Measurements from ENCODE around the gene GMDS. TPM values are rescaled to one million over a fixed set of nuclear protein-coding genes. Genes with fewer than 3 reads are reported as not detected.

GMDS gene
- total RNA-seq, 1 donor from 2014 or later: 30.2 TPM

GRCh38 chr6:1802491-1803395, 442.7 kb downstream of the GMDS start:
- H3K4me3 ChIP-seq: no peak overlapping the region
- no peaks in the 10 kb centered on the region for H3K36me3 ChIP-seq
- no peak overlapping the region for H3K27ac ChIP-seq
- intact Hi-C loops (cut with DNase I): no loop called here
- H3K9me3 ChIP-seq: no peaks in the 10 kb centered on the region
- peaks cover 2% of the 10 kb centered on the region for H3K4me1 ChIP-seq
- no peak for DNase-seq (ENCODE audit: extremely low spot score in 2 of 2)
- TF ChIP-seq, protein P1, sequence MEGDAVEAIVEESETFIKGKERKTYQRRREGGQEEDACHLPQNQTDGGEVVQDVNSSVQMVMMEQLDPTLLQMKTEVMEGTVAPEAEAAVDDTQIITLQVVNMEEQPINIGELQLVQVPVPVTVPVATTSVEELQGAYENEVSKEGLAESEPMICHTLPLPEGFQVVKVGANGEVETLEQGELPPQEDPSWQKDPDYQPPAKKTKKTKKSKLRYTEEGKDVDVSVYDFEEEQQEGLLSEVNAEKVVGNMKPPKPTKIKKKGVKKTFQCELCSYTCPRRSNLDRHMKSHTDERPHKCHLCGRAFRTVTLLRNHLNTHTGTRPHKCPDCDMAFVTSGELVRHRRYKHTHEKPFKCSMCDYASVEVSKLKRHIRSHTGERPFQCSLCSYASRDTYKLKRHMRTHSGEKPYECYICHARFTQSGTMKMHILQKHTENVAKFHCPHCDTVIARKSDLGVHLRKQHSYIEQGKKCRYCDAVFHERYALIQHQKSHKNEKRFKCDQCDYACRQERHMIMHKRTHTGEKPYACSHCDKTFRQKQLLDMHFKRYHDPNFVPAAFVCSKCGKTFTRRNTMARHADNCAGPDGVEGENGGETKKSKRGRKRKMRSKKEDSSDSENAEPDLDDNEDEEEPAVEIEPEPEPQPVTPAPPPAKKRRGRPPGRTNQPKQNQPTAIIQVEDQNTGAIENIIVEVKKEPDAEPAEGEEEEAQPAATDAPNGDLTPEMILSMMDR (IDR thresholded peaks at IDR 0.05): no peak
- TF ChIP-seq POLR2A (IDR thresholded peaks at IDR 0.05): no peak
- no peak for TF ChIP-seq POLR2AphosphoS5 (IDR thresholded peaks at IDR 0.05; ENCODE audit: insufficient read depth in 1 of 2, low read depth in 1 of 2)
- no peaks in the 10 kb centered on the region for H3K27me3 ChIP-seq

DNA sequence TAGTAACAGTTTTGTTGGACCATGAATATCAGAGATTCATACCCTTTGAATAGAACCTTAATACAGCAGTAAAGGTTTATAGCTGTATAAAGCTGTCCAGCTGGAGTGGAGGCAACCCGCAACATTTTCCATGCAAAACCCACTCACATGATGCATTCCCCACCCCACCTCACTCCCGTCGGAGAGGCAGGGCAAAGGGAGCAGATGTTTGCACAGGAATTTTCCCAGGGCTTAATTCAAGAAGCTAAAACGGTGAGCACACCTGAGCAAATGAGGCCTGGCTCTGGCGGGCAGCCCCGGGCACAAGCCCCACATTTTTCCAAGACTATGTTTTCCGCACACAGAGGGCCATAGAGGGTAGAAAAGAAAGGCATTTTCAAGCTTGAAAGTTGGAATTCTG, 444.0 kb downstream of the GMDS start:
- no peaks in the 10 kb centered on the region for H3K9me3 ChIP-seq
- no peaks in the 10 kb centered on the region for H3K27me3 ChIP-seq
- intact Hi-C loops (cut with DNase I): no loop called here
- H3K4me1 ChIP-seq: peaks cover 6% of the 10 kb centered on the region
- no peaks in the 10 kb centered on the region for H3K36me3 ChIP-seq
- no peak overlapping the region for H3K4me3 ChIP-seq
- DNase-seq (ENCODE audit: extremely low spot score in 2 of 2): no peak
- TF ChIP-seq, protein P1 (IDR thresholded peaks at IDR 0.05): no peak
- TF ChIP-seq POLR2A (IDR thresholded peaks at IDR 0.05) (no peak), POLR2AphosphoS5 (IDR thresholded peaks at IDR 0.05; ENCODE audit: insufficient read depth in 1 of 2, low read depth in 1 of 2) (no peak)
- H3K27ac ChIP-seq: no peak overlapping the region

DNA sequence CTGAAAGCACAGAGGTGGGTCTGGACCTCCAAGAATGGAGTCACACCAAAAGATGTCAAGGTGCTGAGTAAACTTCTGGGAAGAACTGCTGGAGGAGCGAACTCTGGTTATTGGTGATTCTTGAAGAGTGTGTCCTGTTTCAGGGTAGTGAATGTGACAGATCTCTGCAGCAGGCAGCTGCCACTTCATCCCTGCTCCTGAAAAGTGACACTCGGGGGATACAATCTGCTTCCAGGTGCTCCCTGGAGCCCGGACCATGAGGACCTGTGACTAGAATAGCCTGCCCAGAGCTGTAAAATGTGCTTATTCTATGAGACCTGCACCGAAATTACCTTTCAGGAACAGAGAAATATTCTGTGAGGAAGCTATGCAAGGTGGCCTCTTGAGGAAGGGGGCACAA, 444.6 kb downstream of the GMDS start:
- H3K27me3 ChIP-seq: no peaks in the 10 kb centered on the region
- intact Hi-C loops (cut with DNase I): no loop called here
- H3K36me3 ChIP-seq: no peaks in the 10 kb centered on the region
- no peak for TF ChIP-seq POLR2AphosphoS5 (IDR thresholded peaks at IDR 0.05; ENCODE audit: insufficient read depth in 1 of 2, low read depth in 1 of 2)
- TF ChIP-seq POLR2A (IDR thresholded peaks at IDR 0.05): no peak
- TF ChIP-seq, protein P1 (IDR thresholded peaks at IDR 0.05): no peak
- DNase-seq (ENCODE audit: extremely low spot score in 2 of 2): no peak
- H3K27ac ChIP-seq: no peak overlapping the region
- no peaks in the 10 kb centered on the region for H3K9me3 ChIP-seq
- H3K4me1 ChIP-seq: peaks cover 6% of the 10 kb centered on the region
- H3K4me3 ChIP-seq: no peak overlapping the region

DNA sequence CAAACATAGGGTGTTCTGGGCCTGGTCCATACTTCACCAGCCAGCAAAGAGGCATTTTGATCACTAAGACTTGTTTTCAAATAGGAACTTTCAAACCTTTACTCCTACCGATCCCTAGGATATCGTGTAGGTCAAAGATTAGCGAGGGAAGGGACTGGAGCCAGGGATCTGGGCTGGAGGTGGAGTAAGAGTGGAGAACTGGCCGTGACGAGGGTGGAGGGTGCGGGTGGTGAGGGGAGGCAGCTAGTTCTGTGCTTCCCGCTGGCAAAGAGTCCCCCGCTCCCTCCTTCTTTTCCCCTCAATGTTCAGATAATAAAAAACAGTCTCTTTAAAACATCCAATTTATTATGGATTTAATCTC, 446.5 kb downstream of the GMDS start:
- Histone ChIP-seq H3K9me3 (no peaks in the 10 kb centered on the region), H3K4me1 (peaks cover 6% of the 10 kb centered on the region), H3K36me3 (no peaks in the 10 kb centered on the region), H3K4me3 (no peak overlapping the region), H3K27me3 (no peaks in the 10 kb centered on the region), H3K27ac (no peak overlapping the region)
- DNase-seq (ENCODE audit: extremely low spot score in 2 of 2): no peak
- TF ChIP-seq POLR2A (IDR thresholded peaks at IDR 0.05) (no peak), POLR2AphosphoS5 (IDR thresholded peaks at IDR 0.05; ENCODE audit: insufficient read depth in 1 of 2, low read depth in 1 of 2) (no peak)
- TF ChIP-seq, protein P1 (IDR thresholded peaks at IDR 0.05): no peak
- intact Hi-C loops (cut with DNase I): no loop called here

- H3K27ac ChIP-seq: no peak overlapping the region
- TF ChIP-seq POLR2A (IDR thresholded peaks at IDR 0.05) (no peak), POLR2AphosphoS5 (IDR thresholded peaks at IDR 0.05; ENCODE audit: insufficient read depth in 1 of 2, low read depth in 1 of 2) (no peak)
- TF ChIP-seq, protein P1 (IDR thresholded peaks at IDR 0.05): no peak
- no peaks in the 10 kb centered on the region for H3K27me3 ChIP-seq
- no peaks in the 10 kb centered on the region for H3K9me3 ChIP-seq
- H3K4me3 ChIP-seq: no peak overlapping the region
- intact Hi-C loops (cut with DNase I): no loop called here
- no peaks in the 10 kb centered on the region for H3K36me3 ChIP-seq
- no peak for DNase-seq (ENCODE audit: extremely low spot score in 2 of 2)
- H3K4me1 ChIP-seq: peaks cover 6% of the 10 kb centered on the region
These were observed 447.0 kb downstream of the GMDS start for GRCh38 chr6:1798303-1798964.

Measured in vagina (tissue), 2 donors.